ENCODE data around the gene MROH7.
A peak's percentile ranks its signal among the peaks of the same experiment; 100 is the strongest.

Gene MROH7

GRCh38 chr1:54602554-54602953 lies 39.0 kb upstream of the MROH7 start:
- no peaks in the 10 kb centered on the region for H3K27me3 ChIP-seq (ENCODE audit: control insufficient read depth in 1 of 2, insufficient read depth in 2 of 2, low read length in 2 of 2)
- H3K4me1 ChIP-seq (ENCODE audit: control insufficient read depth in 1 of 2, insufficient read depth in 2 of 2, low read length in 2 of 2), result peaks cover 25 to 27% of the 10 kb centered on the region in 2 donors
- H3K27ac ChIP-seq (ENCODE audit: low read depth, low read length), result peak overlapping the region; percentile 10
- H3K9ac ChIP-seq (ENCODE audit: low read depth in 1 of 2, low read length in 2 of 2), result no peak overlapping the region
- peaks cover 28 to 59% of the 10 kb centered on the region in 2 donors for H3K36me3 ChIP-seq (ENCODE audit: control insufficient read depth in 1 of 2, insufficient read depth in 2 of 2, low read length in 2 of 2)
- no peak overlapping the region for H3K4me3 ChIP-seq (ENCODE audit: low read depth in 1 of 2, low read length in 2 of 2)
- H3K9me3 ChIP-seq (ENCODE audit: control insufficient read depth in 1 of 2, low read length in 2 of 2), result no peaks in the 10 kb centered on the region

GRCh38 chr1:54603241-54603640 lies 38.3 kb upstream of the MROH7 start:
- H3K27ac ChIP-seq (ENCODE audit: low read depth, low read length), result no peak overlapping the region
- H3K27me3 ChIP-seq (ENCODE audit: control insufficient read depth in 1 of 2, insufficient read depth in 2 of 2, low read length in 2 of 2), result no peaks in the 10 kb centered on the region
- H3K4me1 ChIP-seq (ENCODE audit: control insufficient read depth in 1 of 2, insufficient read depth in 2 of 2, low read length in 2 of 2), result peaks cover 25 to 27% of the 10 kb centered on the region in 2 donors
- peaks cover 28 to 60% of the 10 kb centered on the region in 2 donors for H3K36me3 ChIP-seq (ENCODE audit: control insufficient read depth in 1 of 2, insufficient read depth in 2 of 2, low read length in 2 of 2)
- no peak overlapping the region for H3K9ac ChIP-seq (ENCODE audit: low read depth in 1 of 2, low read length in 2 of 2)
- H3K4me3 ChIP-seq (ENCODE audit: low read depth in 1 of 2, low read length in 2 of 2), result no peak overlapping the region
- H3K9me3 ChIP-seq (ENCODE audit: control insufficient read depth in 1 of 2, low read length in 2 of 2), result no peaks in the 10 kb centered on the region

GRCh38 chr1:54604051-54604450 lies 37.5 kb upstream of the MROH7 start:
- H3K36me3 ChIP-seq (ENCODE audit: control insufficient read depth in 1 of 2, insufficient read depth in 2 of 2, low read length in 2 of 2), result peaks cover 28 to 62% of the 10 kb centered on the region in 2 donors
- no peak overlapping the region for H3K27ac ChIP-seq (ENCODE audit: low read depth, low read length)
- peaks cover 25 to 27% of the 10 kb centered on the region in 2 donors for H3K4me1 ChIP-seq (ENCODE audit: control insufficient read depth in 1 of 2, insufficient read depth in 2 of 2, low read length in 2 of 2)
- no peak overlapping the region for H3K4me3 ChIP-seq (ENCODE audit: low read depth in 1 of 2, low read length in 2 of 2)
- no peaks in the 10 kb centered on the region for H3K27me3 ChIP-seq (ENCODE audit: control insufficient read depth in 1 of 2, insufficient read depth in 2 of 2, low read length in 2 of 2)
- no peak overlapping the region for H3K9ac ChIP-seq (ENCODE audit: low read depth in 1 of 2, low read length in 2 of 2)
- H3K9me3 ChIP-seq (ENCODE audit: control insufficient read depth in 1 of 2, low read length in 2 of 2), result no peaks in the 10 kb centered on the region

GRCh38 chr1:54604572-54605370 lies 36.8 kb upstream of the MROH7 start:
- Histone ChIP-seq H3K36me3 (ENCODE audit: control insufficient read depth in 1 of 2, insufficient read depth in 2 of 2, low read length in 2 of 2) (peaks cover 24 to 70% of the 10 kb centered on the region in 2 donors), H3K9ac (ENCODE audit: low read depth in 1 of 2, low read length in 2 of 2) (no peak overlapping the region), H3K27ac (ENCODE audit: low read depth, low read length) (no peak overlapping the region), H3K4me1 (ENCODE audit: control insufficient read depth in 1 of 2, insufficient read depth in 2 of 2, low read length in 2 of 2) (peaks cover 25 to 27% of the 10 kb centered on the region in 2 donors), H3K27me3 (ENCODE audit: control insufficient read depth in 1 of 2, insufficient read depth in 2 of 2, low read length in 2 of 2) (no peaks in the 10 kb centered on the region), H3K9me3 (ENCODE audit: control insufficient read depth in 1 of 2, low read length in 2 of 2) (no peaks in the 10 kb centered on the region), H3K4me3 (ENCODE audit: low read depth in 1 of 2, low read length in 2 of 2) (no peak overlapping the region)

- no peaks in the 10 kb centered on the region for H3K27me3 ChIP-seq (ENCODE audit: control insufficient read depth in 1 of 2, insufficient read depth in 2 of 2, low read length in 2 of 2)
- no peaks in the 10 kb centered on the region for H3K9me3 ChIP-seq (ENCODE audit: control insufficient read depth in 1 of 2, low read length in 2 of 2)
- peaks cover 25 to 27% of the 10 kb centered on the region in 2 donors for H3K4me1 ChIP-seq (ENCODE audit: control insufficient read depth in 1 of 2, insufficient read depth in 2 of 2, low read length in 2 of 2)
- H3K27ac ChIP-seq (ENCODE audit: low read depth, low read length), result no peak overlapping the region
- H3K4me3 ChIP-seq (ENCODE audit: low read depth in 1 of 2, low read length in 2 of 2), result no peak overlapping the region
- H3K9ac ChIP-seq (ENCODE audit: low read depth in 1 of 2, low read length in 2 of 2), result no peak overlapping the region
- H3K36me3 ChIP-seq (ENCODE audit: control insufficient read depth in 1 of 2, insufficient read depth in 2 of 2, low read length in 2 of 2), result peaks cover 17 to 67% of the 10 kb centered on the region in 2 donors
Measured at GRCh38 chr1:54606096-54606989, 35.2 kb upstream of the MROH7 start.

GRCh38 chr1:54606990-54607325 lies 34.6 kb upstream of the MROH7 start:
- H3K27ac ChIP-seq (ENCODE audit: low read depth, low read length), result no peak overlapping the region
- peaks cover 11 to 61% of the 10 kb centered on the region in 2 donors for H3K36me3 ChIP-seq (ENCODE audit: control insufficient read depth in 1 of 2, insufficient read depth in 2 of 2, low read length in 2 of 2)
- H3K4me3 ChIP-seq (ENCODE audit: low read depth in 1 of 2, low read length in 2 of 2), result no peak overlapping the region
- no peaks in the 10 kb centered on the region for H3K9me3 ChIP-seq (ENCODE audit: control insufficient read depth in 1 of 2, low read length in 2 of 2)
- peaks cover 25 to 27% of the 10 kb centered on the region in 2 donors for H3K4me1 ChIP-seq (ENCODE audit: control insufficient read depth in 1 of 2, insufficient read depth in 2 of 2, low read length in 2 of 2)
- H3K9ac ChIP-seq (ENCODE audit: low read depth in 1 of 2, low read length in 2 of 2), result no peak overlapping the region
- no peaks in the 10 kb centered on the region for H3K27me3 ChIP-seq (ENCODE audit: control insufficient read depth in 1 of 2, insufficient read depth in 2 of 2, low read length in 2 of 2)

GRCh38 chr1:54607821-54608565 lies 33.6 kb upstream of the MROH7 start:
- Histone ChIP-seq H3K4me1 (ENCODE audit: control insufficient read depth in 1 of 2, insufficient read depth in 2 of 2, low read length in 2 of 2) (peaks cover 27 to 30% of the 10 kb centered on the region in 2 donors), H3K27ac (ENCODE audit: low read depth, low read length) (no peak overlapping the region), H3K4me3 (ENCODE audit: low read depth in 1 of 2, low read length in 2 of 2) (no peak overlapping the region), H3K36me3 (ENCODE audit: control insufficient read depth in 1 of 2, insufficient read depth in 2 of 2, low read length in 2 of 2) (peaks cover 7 to 52% of the 10 kb centered on the region in 2 donors), H3K9ac (ENCODE audit: low read depth in 1 of 2, low read length in 2 of 2) (no peak overlapping the region), H3K9me3 (ENCODE audit: control insufficient read depth in 1 of 2, low read length in 2 of 2) (no peaks in the 10 kb centered on the region), H3K27me3 (ENCODE audit: control insufficient read depth in 1 of 2, insufficient read depth in 2 of 2, low read length in 2 of 2) (no peaks in the 10 kb centered on the region)

- H3K36me3 ChIP-seq (ENCODE audit: control insufficient read depth in 1 of 2, insufficient read depth in 2 of 2, low read length in 2 of 2), result peaks cover 7 to 46% of the 10 kb centered on the region in 2 donors
- no peaks in the 10 kb centered on the region for H3K27me3 ChIP-seq (ENCODE audit: control insufficient read depth in 1 of 2, insufficient read depth in 2 of 2, low read length in 2 of 2)
- H3K9ac ChIP-seq (ENCODE audit: low read depth in 1 of 2, low read length in 2 of 2), result no peak overlapping the region
- H3K27ac ChIP-seq (ENCODE audit: low read depth, low read length), result no peak overlapping the region
- H3K4me3 ChIP-seq (ENCODE audit: low read depth in 1 of 2, low read length in 2 of 2), result no peak overlapping the region
- peaks cover 25 to 26% of the 10 kb centered on the region in 2 donors for H3K4me1 ChIP-seq (ENCODE audit: control insufficient read depth in 1 of 2, insufficient read depth in 2 of 2, low read length in 2 of 2)
- no peaks in the 10 kb centered on the region for H3K9me3 ChIP-seq (ENCODE audit: control insufficient read depth in 1 of 2, low read length in 2 of 2)
Measured at GRCh38 chr1:54608566-54609230, 32.9 kb upstream of the MROH7 start.

- peaks cover 7 to 43% of the 10 kb centered on the region in 2 donors for H3K36me3 ChIP-seq (ENCODE audit: control insufficient read depth in 1 of 2, insufficient read depth in 2 of 2, low read length in 2 of 2)
- H3K4me3 ChIP-seq (ENCODE audit: low read depth in 1 of 2, low read length in 2 of 2), result no peak overlapping the region
- no peaks in the 10 kb centered on the region for H3K27me3 ChIP-seq (ENCODE audit: control insufficient read depth in 1 of 2, insufficient read depth in 2 of 2, low read length in 2 of 2)
- no peak overlapping the region for H3K27ac ChIP-seq (ENCODE audit: low read depth, low read length)
- H3K9me3 ChIP-seq (ENCODE audit: control insufficient read depth in 1 of 2, low read length in 2 of 2), result no peaks in the 10 kb centered on the region
- H3K4me1 ChIP-seq (ENCODE audit: control insufficient read depth in 1 of 2, insufficient read depth in 2 of 2, low read length in 2 of 2), result peaks cover 18 to 20% of the 10 kb centered on the region in 2 donors
- H3K9ac ChIP-seq (ENCODE audit: low read depth in 1 of 2, low read length in 2 of 2), result no peak overlapping the region
Measured at GRCh38 chr1:54609301-54609921, 32.2 kb upstream of the MROH7 start.
